K562 (cell line): ENCODE results near the gene CADPS2. TPM values are rescaled to one million over a fixed set of nuclear protein-coding genes. Genes with fewer than 3 reads are reported as not detected.

Experiments
- ARID3A ChIP-seq: IDR thresholded peaks from 2 replicates; pipeline ENCODE4 v1.6.1; 2012; ENCODE audit warnings: low read depth, low read length, improper control_type of control experiment, borderline replicate concordance
- BCOR ChIP-seq: fragments of 450-650 bp; IDR thresholded peaks from 2 replicates; pipeline ENCODE4 v1.6.1; 2016
- NFE2L1 ChIP-seq: fragments of 450-650 bp; IDR thresholded peaks from 2 replicates; pipeline ENCODE4 v1.6.1; 2016; ENCODE audit warnings: missing genetic modification characterization, low read depth, mild to moderate bottlenecking, missing compliant biosample characterization, moderate library complexity, borderline replicate concordance
- ZNF253 ChIP-seq: fragments of 250-450 bp; sonication (Bioruptor Pico); conservative IDR thresholded peaks from 2 replicates; pipeline ENCODE4 v1.6.1; 2021; ENCODE audit warnings: mild to moderate bottlenecking
- polyA plus RNA-seq, 8 experiments: library from polyadenylated mRNA; depleted of rRNA in 4 of 8; stranded (reverse) in 5 of 8; unstranded in 3 of 8; fragments of >200 nt; fragmentation: Nextera tagmentation in 2 of 8; fragmentation: Illumina TruSeq in 1 of 8; extraction: Ambion mirVana in 2 of 8; extraction: Trizol in 1 of 8; gene quantifications; 2 replicates each; pipeline versions ENCODE4 v1.2.1 to v1.2.3, GENCODE V29; 2011 to 2014; ENCODE audit warnings: inconsistent platforms in 1 of 8, missing spikeins in 1 of 8
- total RNA-seq, 7 experiments: library from RNA; depleted of rRNA in 6 of 7; stranded (reverse); fragments of >200 nt in 6 of 7; fragmentation: Illumina TruSeq in 2 of 7; extraction: Trizol in 2 of 7; gene quantifications; 2 replicates each; pipeline versions ENCODE4 v1.2.1 to v1.2.3, GENCODE V29; 2011 to 2021; ENCODE audit warnings: low replicate concordance in 1 of 7
- TF ChIP-seq, protein P1 (sequence below): sonication (generic); formaldehyde crosslinking; IDR thresholded peaks from 2 replicates; pipeline ENCODE4 v1.8.0; 2022; ENCODE audit warnings: mild to moderate bottlenecking, missing genetic modification reagents

The CADPS2 gene
- total and polyA plus RNA-seq, 9 of the 15 experiments (the other 6 are each of a cell fraction or from before 2014, with no cell fraction given): 0.03 to 0.14 (median 0.04) TPM; not detected in 1

- TF ChIP-seq, protein P1, sequence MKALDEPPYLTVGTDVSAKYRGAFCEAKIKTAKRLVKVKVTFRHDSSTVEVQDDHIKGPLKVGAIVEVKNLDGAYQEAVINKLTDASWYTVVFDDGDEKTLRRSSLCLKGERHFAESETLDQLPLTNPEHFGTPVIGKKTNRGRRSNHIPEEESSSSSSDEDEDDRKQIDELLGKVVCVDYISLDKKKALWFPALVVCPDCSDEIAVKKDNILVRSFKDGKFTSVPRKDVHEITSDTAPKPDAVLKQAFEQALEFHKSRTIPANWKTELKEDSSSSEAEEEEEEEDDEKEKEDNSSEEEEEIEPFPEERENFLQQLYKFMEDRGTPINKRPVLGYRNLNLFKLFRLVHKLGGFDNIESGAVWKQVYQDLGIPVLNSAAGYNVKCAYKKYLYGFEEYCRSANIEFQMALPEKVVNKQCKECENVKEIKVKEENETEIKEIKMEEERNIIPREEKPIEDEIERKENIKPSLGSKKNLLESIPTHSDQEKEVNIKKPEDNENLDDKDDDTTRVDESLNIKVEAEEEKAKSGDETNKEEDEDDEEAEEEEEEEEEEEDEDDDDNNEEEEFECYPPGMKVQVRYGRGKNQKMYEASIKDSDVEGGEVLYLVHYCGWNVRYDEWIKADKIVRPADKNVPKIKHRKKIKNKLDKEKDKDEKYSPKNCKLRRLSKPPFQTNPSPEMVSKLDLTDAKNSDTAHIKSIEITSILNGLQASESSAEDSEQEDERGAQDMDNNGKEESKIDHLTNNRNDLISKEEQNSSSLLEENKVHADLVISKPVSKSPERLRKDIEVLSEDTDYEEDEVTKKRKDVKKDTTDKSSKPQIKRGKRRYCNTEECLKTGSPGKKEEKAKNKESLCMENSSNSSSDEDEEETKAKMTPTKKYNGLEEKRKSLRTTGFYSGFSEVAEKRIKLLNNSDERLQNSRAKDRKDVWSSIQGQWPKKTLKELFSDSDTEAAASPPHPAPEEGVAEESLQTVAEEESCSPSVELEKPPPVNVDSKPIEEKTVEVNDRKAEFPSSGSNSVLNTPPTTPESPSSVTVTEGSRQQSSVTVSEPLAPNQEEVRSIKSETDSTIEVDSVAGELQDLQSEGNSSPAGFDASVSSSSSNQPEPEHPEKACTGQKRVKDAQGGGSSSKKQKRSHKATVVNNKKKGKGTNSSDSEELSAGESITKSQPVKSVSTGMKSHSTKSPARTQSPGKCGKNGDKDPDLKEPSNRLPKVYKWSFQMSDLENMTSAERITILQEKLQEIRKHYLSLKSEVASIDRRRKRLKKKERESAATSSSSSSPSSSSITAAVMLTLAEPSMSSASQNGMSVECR: no peak
- TF ChIP-seq ARID3A (no peak), ZNF253 (no peak), BCOR (no peak), NFE2L1 (tag) (peak; percentile 42; the same call in 1 of the 2 replicates)
These were observed 193.4 kb downstream of the CADPS2 start (continued) for GRCh38 chr7:122692769-122693309.
